Measurements from ENCODE around the gene WNK1.

The WNK1 gene

GRCh38 chr12:897386-897785 lies 145.0 kb downstream of the WNK1 start (continued):
- TF ChIP-seq ZNF16 (tag by site-specific recombination; IDR thresholded peaks at IDR 0.05; ENCODE audit: low read depth), result no peak
- no peak for TF ChIP-seq ZNF621 (tag by site-specific recombination; IDR thresholded peaks at IDR 0.05)
- TF ChIP-seq TRIM28 (IDR thresholded peaks at IDR 0.05; ENCODE audit: borderline replicate concordance, low read length), result no peak
- TF ChIP-seq KLF9 (tag by site-specific recombination; IDR thresholded peaks at IDR 0.05; ENCODE audit: low read depth), result no peak
- TF ChIP-seq ZIC2 (tag by site-specific recombination; IDR thresholded peaks at IDR 0.05), result no peak
- no peak for TF ChIP-seq ZFP3 (tag by site-specific recombination; IDR thresholded peaks at IDR 0.05; ENCODE audit: low read depth)
- TF ChIP-seq ZFP69B (tag by site-specific recombination; IDR thresholded peaks at IDR 0.05), result no peak

GRCh38 chr12:902581-902980 lies 150.2 kb downstream of the WNK1 start:
- H3K9me3 ChIP-seq (ENCODE audit: control insufficient read depth, insufficient read depth, low read depth, low read length), result no peaks in the 10 kb centered on the region
- CTCF ChIA-PET, result interaction anchor here (1.3 kb wide), 1 partner anchor 333 kb away, joined by 3 read pairs; no protein-coding TSS in a partner anchor
- peaks cover 64 to 95% of the 10 kb centered on the region in 2 experiments for H3K36me3 ChIP-seq (ENCODE audit: control insufficient read depth in 2 of 2, insufficient read depth in 1 of 2, low read length in 2 of 2)
- H3K4me3 ChIP-seq (ENCODE audit: low read depth, low read length), result no peak overlapping the region
- no peaks in the 10 kb centered on the region for H3K4me1 ChIP-seq (ENCODE audit: control insufficient read depth, insufficient read depth, low read length)
- TF ChIP-seq SCRT2 (tag by site-specific recombination; IDR thresholded peaks at IDR 0.05) (no peak), ZBTB48 (tag by site-specific recombination; IDR thresholded peaks at IDR 0.05) (no peak), ZNF747 (tag by site-specific recombination; IDR thresholded peaks at IDR 0.05) (no peak), ATF2 (tag by site-specific recombination; IDR thresholded peaks at IDR 0.05; ENCODE audit: low read depth) (no peak), HOXC10 (CRISPR knock-in tag; IDR thresholded peaks at IDR 0.05) (no peak), BCL11A (tag by site-specific recombination; IDR thresholded peaks at IDR 0.05; ENCODE audit: low read depth) (no peak), ZNF776 (tag by site-specific recombination; IDR thresholded peaks at IDR 0.05; ENCODE audit: borderline replicate concordance) (no peak)
- TF ChIP-seq, protein P1, sequence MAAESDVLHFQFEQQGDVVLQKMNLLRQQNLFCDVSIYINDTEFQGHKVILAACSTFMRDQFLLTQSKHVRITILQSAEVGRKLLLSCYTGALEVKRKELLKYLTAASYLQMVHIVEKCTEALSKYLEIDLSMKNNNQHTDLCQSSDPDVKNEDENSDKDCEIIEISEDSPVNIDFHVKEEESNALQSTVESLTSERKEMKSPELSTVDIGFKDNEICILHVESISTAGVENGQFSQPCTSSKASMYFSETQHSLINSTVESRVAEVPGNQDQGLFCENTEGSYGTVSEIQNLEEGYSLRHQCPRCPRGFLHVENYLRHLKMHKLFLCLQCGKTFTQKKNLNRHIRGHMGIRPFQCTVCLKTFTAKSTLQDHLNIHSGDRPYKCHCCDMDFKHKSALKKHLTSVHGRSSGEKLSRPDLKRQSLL (tag by site-specific recombination; IDR thresholded peaks at IDR 0.05), result no peak
- no peak overlapping the region for H3K27ac ChIP-seq (ENCODE audit: extremely low read depth, low read depth, low read length)
- POLR2A ChIA-PET, result no interaction called here

DNA sequence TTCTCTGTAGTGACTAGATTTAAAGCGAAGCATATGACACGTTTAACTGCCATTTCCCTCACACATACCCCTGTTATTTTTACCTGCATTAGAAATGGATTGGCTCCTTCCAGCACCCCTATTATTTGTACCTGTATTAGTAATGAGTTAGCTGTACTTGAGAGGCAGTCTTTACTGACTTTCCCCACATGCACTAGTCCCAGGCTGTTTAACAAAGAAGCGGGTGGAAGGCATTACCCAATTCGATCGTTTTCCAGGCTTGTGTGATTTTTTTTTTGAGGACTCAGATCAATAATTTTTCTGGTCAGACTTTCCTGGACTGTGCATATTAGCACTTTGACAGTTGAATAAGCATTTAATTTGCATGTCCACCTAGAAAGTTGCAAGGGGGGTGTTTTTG lies 150.7 kb downstream of the WNK1 start:
- Histone ChIP-seq H3K36me3 (ENCODE audit: control insufficient read depth in 2 of 2, insufficient read depth in 1 of 2, low read length in 2 of 2) (peaks cover 61 to 95% of the 10 kb centered on the region in 2 experiments), H3K4me1 (ENCODE audit: control insufficient read depth, insufficient read depth, low read length) (no peaks in the 10 kb centered on the region), H3K4me3 (ENCODE audit: low read depth, low read length) (no peak overlapping the region), H3K27ac (ENCODE audit: extremely low read depth, low read depth, low read length) (no peak overlapping the region), H3K9me3 (ENCODE audit: control insufficient read depth, insufficient read depth, low read depth, low read length) (no peaks in the 10 kb centered on the region)
- TF ChIP-seq ZNF501 (tag by site-specific recombination; IDR thresholded peaks at IDR 0.05), result no peak
- TF ChIP-seq ZNF350 (tag by site-specific recombination; IDR thresholded peaks at IDR 0.05), result no peak
- TF ChIP-seq ZNF146 (tag by site-specific recombination; IDR thresholded peaks at IDR 0.05), result no peak
- TF ChIP-seq ZNF426 (tag by site-specific recombination; IDR thresholded peaks at IDR 0.05), result no peak
- TF ChIP-seq, protein P2, sequence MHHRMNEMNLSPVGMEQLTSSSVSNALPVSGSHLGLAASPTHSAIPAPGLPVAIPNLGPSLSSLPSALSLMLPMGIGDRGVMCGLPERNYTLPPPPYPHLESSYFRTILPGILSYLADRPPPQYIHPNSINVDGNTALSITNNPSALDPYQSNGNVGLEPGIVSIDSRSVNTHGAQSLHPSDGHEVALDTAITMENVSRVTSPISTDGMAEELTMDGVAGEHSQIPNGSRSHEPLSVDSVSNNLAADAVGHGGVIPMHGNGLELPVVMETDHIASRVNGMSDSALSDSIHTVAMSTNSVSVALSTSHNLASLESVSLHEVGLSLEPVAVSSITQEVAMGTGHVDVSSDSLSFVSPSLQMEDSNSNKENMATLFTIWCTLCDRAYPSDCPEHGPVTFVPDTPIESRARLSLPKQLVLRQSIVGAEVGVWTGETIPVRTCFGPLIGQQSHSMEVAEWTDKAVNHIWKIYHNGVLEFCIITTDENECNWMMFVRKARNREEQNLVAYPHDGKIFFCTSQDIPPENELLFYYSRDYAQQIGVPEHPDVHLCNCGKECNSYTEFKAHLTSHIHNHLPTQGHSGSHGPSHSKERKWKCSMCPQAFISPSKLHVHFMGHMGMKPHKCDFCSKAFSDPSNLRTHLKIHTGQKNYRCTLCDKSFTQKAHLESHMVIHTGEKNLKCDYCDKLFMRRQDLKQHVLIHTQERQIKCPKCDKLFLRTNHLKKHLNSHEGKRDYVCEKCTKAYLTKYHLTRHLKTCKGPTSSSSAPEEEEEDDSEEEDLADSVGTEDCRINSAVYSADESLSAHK (tag by site-specific recombination; IDR thresholded peaks at IDR 0.05), result no peak
- no peak for TF ChIP-seq ZNF449 (tag by site-specific recombination; IDR thresholded peaks at IDR 0.05)
- no peak for TF ChIP-seq KLF17 (tag by site-specific recombination; IDR thresholded peaks at IDR 0.05)
- POLR2A ChIA-PET, result no interaction called here
- CTCF ChIA-PET, result interaction anchor here (0.6 to 1.3 kb wide), 2 partner anchors 307 to 333 kb away, joined by 3 read pairs; no protein-coding TSS in a partner anchor

Data from HEK293 (cell line).